Lower leg skin (tissue), 4 donors: ENCODE data around the gene MAP1LC3A. TPM values are rescaled to one million over a fixed set of nuclear protein-coding genes. Genes with fewer than 3 reads are reported as not detected.
A peak's percentile ranks its signal among the peaks of the same experiment; 100 is the strongest.

Source experiments
- DNase-seq, 2 donors: peaks; one replicate each; pipeline ENCODE4 v3.0.0-alpha.2; 2019; ENCODE audit warnings: low spot score in 2 of 2
- H3K4me3 ChIP-seq: fragments of 200-600 bp; sonication (generic); 2 replicates; pipeline ENCODE4 v1.5.1; 2017; ENCODE audit warnings: mild to moderate bottlenecking, low read depth; ENCODE audit not compliant: poor library complexity, severe bottlenecking
- POLR2A ChIP-seq, 2 donors: fragments of 450-650 bp; IDR thresholded peaks; one replicate each; pipeline ENCODE4 v1.6.1; 2016 to 2017; ENCODE audit warnings: antibody characterized with exemption in 2 of 2, mild to moderate bottlenecking in 1 of 2, moderate library complexity in 1 of 2
- WGBS, 2 donors: methylation state at CpG; one replicate each; pipeline ENCODE4 v1.1.5; 2018; 5-methylcytosine and 5-hydroxymethylcytosine counted together
- intact Hi-C: fragments of 100-400 bp; cut with DNase I; formaldehyde crosslinking; loops from one replicate; pipeline ENCODE4 v1.15.0; 2023; ENCODE audit warnings: low total_unique reads
- total RNA-seq, 4 donors: library from RNA; depleted of rRNA; stranded (reverse); fragments of >200 nt; gene quantifications; one replicate each; pipeline ENCODE4 v1.1.0, GENCODE V29; 2016
- TF ChIP-seq, protein P1 (sequence below), 3 donors: fragments of 450-650 bp; IDR thresholded peaks; one replicate each; pipeline ENCODE4 v1.5.1; 2016; ENCODE audit warnings: antibody characterized with exemption in 3 of 3, mild to moderate bottlenecking in 3 of 3, moderate library complexity in 2 of 3

MAP1LC3A gene
- total RNA-seq, 4 donors from 2014 or later = 127 to 293 (median 147) TPM

DNA sequence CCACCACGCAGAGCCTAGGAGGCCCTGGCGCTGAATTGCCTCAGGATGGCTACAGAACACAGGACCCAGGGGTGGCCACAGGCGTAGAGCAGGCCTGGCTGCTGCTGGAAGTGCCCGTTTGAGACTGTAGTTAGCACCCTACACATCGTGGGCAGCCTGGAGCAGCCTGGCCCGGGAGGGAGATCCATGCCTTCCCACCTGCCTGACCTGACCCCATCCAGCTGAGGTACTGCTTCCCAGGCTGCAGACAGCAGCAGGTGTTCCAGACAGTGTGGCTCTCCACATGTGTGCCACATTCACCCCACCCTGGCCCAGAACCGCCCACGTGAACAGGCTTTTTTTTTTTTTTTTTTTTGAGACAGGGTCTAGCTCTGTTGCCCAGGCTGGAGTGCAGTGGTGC is 20.9 kb upstream of the MAP1LC3A start:
- no peak for TF ChIP-seq POLR2A (IDR thresholded peaks at IDR 0.05)
- TF ChIP-seq, protein P1, sequence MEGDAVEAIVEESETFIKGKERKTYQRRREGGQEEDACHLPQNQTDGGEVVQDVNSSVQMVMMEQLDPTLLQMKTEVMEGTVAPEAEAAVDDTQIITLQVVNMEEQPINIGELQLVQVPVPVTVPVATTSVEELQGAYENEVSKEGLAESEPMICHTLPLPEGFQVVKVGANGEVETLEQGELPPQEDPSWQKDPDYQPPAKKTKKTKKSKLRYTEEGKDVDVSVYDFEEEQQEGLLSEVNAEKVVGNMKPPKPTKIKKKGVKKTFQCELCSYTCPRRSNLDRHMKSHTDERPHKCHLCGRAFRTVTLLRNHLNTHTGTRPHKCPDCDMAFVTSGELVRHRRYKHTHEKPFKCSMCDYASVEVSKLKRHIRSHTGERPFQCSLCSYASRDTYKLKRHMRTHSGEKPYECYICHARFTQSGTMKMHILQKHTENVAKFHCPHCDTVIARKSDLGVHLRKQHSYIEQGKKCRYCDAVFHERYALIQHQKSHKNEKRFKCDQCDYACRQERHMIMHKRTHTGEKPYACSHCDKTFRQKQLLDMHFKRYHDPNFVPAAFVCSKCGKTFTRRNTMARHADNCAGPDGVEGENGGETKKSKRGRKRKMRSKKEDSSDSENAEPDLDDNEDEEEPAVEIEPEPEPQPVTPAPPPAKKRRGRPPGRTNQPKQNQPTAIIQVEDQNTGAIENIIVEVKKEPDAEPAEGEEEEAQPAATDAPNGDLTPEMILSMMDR (IDR thresholded peaks at IDR 0.05) = no peak
- DNase-seq = peak in 1 of 2 donors; percentile 58
- 80 to 81% methylated on average over 8 of the region's 8 CpGs for WGBS, 2 donors
- H3K4me3 ChIP-seq = no peak overlapping the region
- intact Hi-C loops = no loop called here

DNA sequence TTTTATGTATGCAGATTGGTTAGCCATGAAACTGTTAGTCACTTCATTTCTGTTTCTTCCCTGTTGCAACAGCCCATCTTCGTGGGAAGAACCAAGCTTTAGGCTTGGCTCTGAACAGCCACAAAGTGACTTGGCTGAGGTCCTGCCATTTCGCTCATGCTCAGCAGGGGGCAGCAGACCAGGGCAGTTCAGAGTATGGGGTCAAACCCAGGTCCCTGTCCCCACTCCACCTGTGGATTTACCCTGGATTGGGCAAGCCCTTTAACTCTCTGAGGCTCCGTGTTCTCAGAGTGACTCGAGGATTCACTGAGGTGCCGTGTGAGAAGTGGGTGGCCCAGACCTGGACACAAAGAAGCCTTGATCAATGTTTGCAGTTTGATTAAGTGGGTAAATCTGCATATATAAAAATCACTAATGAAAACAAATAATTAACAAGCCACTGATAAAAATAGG is 19.8 kb upstream of the MAP1LC3A start:
- DNase-seq = no peak
- 51 to 56% methylated on average over 5 of the region's 5 CpGs for WGBS, 2 donors
- no peak overlapping the region for H3K4me3 ChIP-seq
- intact Hi-C loops = no loop called here
- no peak for TF ChIP-seq POLR2A (IDR thresholded peaks at IDR 0.05)
- TF ChIP-seq, protein P1 (IDR thresholded peaks at IDR 0.05) = peak in 1 of 3 donors; percentile 60

DNA sequence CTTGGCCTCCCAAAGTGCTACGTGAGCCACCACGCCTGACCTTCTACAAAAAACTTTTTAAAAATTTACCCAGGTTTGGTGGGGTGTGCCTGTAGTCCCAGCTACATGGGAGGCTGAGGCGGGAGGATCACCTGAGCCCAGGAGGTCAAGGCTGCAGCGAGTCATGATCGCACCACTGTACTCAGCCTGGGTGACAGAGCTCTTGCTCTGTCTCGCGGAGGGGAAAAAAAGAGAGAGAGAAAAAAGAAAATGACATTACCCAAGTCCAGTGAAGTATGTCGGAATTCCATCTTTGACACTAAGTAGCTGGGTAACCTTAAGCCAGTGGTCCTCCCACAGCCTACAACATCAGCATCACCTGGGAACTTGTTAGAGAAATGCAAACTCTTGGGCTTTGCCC is 18.8 kb upstream of the MAP1LC3A start:
- intact Hi-C loops = no loop called here
- TF ChIP-seq, protein P1 (IDR thresholded peaks at IDR 0.05) = no peak
- no peak for TF ChIP-seq POLR2A (IDR thresholded peaks at IDR 0.05)
- no peak for DNase-seq
- WGBS, 2 donors = 95 to 96% methylated on average over 8 of the region's 8 CpGs
- no peak overlapping the region for H3K4me3 ChIP-seq

DNA sequence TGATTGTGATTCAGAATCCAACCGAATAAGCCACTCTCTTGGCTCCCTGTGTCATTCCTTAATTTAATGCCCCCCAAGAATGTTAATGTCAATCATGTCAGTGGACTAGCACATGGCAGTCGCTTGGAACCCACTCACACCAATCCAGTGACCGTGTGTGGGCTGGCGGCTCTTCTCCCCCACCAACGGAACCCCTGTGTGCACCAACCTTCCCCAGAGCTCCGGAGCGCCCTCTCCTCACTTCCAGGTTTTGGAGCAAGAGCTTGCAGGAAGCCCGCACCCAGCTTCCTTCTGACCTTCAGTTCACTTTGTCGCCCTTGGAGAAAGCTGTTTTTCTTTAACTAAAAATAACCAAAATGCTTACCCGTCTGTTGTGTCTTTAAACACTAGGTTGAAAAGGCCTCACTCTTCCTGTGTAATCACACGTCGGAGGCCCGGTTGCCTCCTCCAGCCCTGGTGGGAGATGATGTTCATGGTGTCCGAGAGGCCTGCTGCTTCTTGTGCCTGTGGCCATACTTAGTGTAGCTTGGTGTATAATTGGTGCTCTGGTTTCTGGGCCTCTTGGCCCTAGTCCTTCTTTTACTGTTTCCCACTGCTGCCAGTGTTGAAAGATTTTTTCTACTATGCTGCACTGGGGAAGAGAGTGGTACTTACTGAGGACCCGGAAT is 17.8 kb upstream of the MAP1LC3A start:
- WGBS, 2 donors = 88 to 93% methylated on average over 15 of the region's 15 CpGs
- no peak overlapping the region for H3K4me3 ChIP-seq
- intact Hi-C loops = no loop called here
- no peak for DNase-seq
- TF ChIP-seq, protein P1 (IDR thresholded peaks at IDR 0.05) = no peak
- TF ChIP-seq POLR2A (IDR thresholded peaks at IDR 0.05) = no peak

DNA sequence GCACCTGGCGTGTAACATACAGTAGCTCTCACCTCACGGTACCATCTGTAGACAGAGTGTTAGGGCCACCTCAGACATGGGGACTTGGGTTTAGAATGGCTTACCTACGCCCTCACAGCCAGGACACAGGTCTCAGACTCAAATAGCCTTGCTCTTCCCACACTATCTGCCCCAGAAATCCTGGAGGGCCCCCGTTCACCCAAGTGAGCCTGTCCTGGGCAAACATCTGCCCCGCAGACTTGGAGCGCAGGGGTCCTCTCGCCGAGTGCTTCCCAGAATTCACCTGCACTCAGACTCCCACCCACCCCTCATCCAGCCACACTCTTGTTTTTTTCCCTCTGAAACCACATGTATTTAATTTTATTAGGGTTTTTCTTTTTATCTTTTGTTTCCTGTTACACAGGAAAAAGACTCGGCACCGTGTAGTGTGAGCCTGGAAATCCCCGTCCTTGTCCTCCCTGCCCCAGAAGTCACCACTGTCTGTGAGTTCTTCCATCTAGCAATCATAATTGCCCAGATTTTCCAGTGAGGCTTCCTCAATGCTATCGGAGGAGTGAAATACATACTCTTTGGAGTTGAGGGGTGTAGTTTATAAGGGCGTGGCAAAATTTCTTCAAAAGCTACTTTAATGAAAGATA is 17.1 kb upstream of the MAP1LC3A start:
- H3K4me3 ChIP-seq = no peak overlapping the region
- 78 to 83% methylated on average over 13 of the region's 13 CpGs for WGBS, 2 donors
- intact Hi-C loops = no loop called here
- TF ChIP-seq POLR2A (IDR thresholded peaks at IDR 0.05) = no peak
- TF ChIP-seq, protein P1 (IDR thresholded peaks at IDR 0.05) = no peak
- DNase-seq = no peak
